Endothelial cell (in vitro differentiated cells): ENCODE results near the gene ARG2. TPM values are rescaled to one million over a fixed set of nuclear protein-coding genes. Genes with fewer than 3 reads are reported as not detected.
A peak's percentile ranks its signal among the peaks of the same experiment; 100 is the strongest.

Experiments used
- DNase-seq: peaks from one replicate; pipeline ENCODE4 v3.0.0; 2021; ENCODE audit warnings: low spot score
- H3K27ac Mint-ChIP-seq: one replicate; pipeline ENCODE4 v1.8.0; 2021; ENCODE audit warnings: mixed read lengths, inconsistent platforms; ENCODE audit not compliant: unreplicated experiment
- H3K27me3 Mint-ChIP-seq: one replicate; pipeline ENCODE4 v1.8.0; 2021; ENCODE audit warnings: mild to moderate bottlenecking, moderate library complexity, mixed read lengths, inconsistent platforms; ENCODE audit not compliant: unreplicated experiment
- H3K36me3 Mint-ChIP-seq: one replicate; pipeline ENCODE4 v1.8.0; 2021; ENCODE audit warnings: mild to moderate bottlenecking, low read depth, mixed read lengths, inconsistent platforms; ENCODE audit not compliant: unreplicated experiment
- H3K4me1 Mint-ChIP-seq: one replicate; pipeline ENCODE4 v1.8.0; 2021; ENCODE audit warnings: mild to moderate bottlenecking, mixed read lengths, inconsistent platforms; ENCODE audit not compliant: unreplicated experiment
- H3K4me3 Mint-ChIP-seq: one replicate; pipeline ENCODE4 v1.8.0; 2021; ENCODE audit warnings: mild to moderate bottlenecking, mixed read lengths, inconsistent platforms; ENCODE audit not compliant: unreplicated experiment
- H3K9me3 Mint-ChIP-seq: one replicate; pipeline ENCODE4 v1.8.0; 2021; ENCODE audit warnings: mixed read lengths, inconsistent platforms; ENCODE audit not compliant: unreplicated experiment
- total RNA-seq: library from RNA; stranded (reverse); fragmentation: NEBNext Ultra II Directional; extraction: Animal tissue kit (Norgen Biotek cat#: 25700); gene quantifications from one replicate; pipeline ENCODE4 v1.2.1, GENCODE V29; 2021; ENCODE audit not compliant: unreplicated experiment
- TF ChIP-seq, protein P1 (sequence below): fragments of 200-600 bp; sonication (generic); IDR thresholded peaks from one replicate; pipeline ENCODE4 v1.5.0; 2021; ENCODE audit warnings: antibody characterized with exemption; ENCODE audit not compliant: unreplicated experiment

ARG2 gene
- total RNA-seq, 1 donor from 2014 or later: 18.6 TPM

DNA sequence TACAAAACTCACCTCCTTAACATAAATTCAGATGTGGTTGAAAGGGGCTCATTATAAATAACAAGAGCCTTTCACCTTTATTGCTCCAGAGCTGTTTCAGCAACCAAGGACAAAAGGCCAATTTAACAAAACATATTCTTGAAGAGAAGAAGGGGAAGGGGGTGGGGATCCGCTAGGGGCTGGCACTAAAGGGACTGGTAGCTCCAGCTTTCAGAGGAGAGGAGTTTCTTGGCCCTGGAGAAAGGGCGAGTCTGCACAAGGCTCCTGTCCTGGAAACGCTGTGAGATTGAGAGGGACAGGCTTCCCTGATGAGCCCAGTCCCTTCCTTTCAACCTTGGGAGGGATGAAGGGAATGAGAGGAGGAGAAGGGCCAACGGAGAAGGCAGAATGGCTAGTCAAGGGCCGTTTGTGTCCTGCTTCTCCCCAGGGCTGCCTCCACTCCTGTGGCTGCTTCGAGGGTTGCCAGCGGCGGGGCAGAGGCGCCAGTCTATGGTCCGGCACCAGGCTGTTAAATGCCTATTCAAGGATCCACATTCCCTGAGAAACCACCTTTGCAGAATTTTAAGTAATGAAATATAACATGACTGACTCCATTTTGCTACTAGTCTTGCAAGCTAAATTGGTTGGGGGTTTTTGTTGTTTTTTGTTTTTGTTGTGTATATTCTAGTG lies 9.9 kb upstream of the ARG2 start:
- DNase-seq: no peak
- H3K4me3 Mint-ChIP-seq: no peak overlapping the region
- TF ChIP-seq, protein P1, sequence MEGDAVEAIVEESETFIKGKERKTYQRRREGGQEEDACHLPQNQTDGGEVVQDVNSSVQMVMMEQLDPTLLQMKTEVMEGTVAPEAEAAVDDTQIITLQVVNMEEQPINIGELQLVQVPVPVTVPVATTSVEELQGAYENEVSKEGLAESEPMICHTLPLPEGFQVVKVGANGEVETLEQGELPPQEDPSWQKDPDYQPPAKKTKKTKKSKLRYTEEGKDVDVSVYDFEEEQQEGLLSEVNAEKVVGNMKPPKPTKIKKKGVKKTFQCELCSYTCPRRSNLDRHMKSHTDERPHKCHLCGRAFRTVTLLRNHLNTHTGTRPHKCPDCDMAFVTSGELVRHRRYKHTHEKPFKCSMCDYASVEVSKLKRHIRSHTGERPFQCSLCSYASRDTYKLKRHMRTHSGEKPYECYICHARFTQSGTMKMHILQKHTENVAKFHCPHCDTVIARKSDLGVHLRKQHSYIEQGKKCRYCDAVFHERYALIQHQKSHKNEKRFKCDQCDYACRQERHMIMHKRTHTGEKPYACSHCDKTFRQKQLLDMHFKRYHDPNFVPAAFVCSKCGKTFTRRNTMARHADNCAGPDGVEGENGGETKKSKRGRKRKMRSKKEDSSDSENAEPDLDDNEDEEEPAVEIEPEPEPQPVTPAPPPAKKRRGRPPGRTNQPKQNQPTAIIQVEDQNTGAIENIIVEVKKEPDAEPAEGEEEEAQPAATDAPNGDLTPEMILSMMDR: no peak
- H3K27me3 Mint-ChIP-seq: peaks cover 5% of the 10 kb centered on the region
- H3K9me3 Mint-ChIP-seq: no peaks in the 10 kb centered on the region
- H3K27ac Mint-ChIP-seq: no peak overlapping the region
- H3K4me1 Mint-ChIP-seq: no peaks in the 10 kb centered on the region
- H3K36me3 Mint-ChIP-seq: no peaks in the 10 kb centered on the region

DNA sequence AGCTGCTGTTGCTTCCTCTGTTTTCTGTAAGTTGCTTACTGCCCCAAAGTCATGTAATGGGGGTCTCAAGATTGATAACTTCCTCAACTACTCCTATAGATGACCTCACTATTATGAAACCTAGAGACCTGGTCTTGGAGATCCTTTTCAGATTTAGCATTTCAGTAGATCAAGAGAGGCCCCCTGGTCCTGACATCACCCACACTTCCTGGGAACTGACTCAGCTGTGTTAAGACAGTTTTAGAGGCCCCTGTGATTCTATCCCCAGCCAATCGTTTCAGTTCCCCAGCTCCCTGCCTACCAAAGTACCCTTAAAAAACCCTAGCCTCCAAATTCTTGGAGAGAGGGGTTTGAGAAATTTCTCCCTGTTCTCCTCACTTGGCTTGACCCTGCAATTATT lies 9.2 kb upstream of the ARG2 start:
- Mint-ChIP-seq H3K27me3 (peaks cover 5% of the 10 kb centered on the region), H3K27ac (no peak overlapping the region), H3K4me1 (no peaks in the 10 kb centered on the region), H3K36me3 (no peaks in the 10 kb centered on the region), H3K9me3 (no peaks in the 10 kb centered on the region), H3K4me3 (no peak overlapping the region)
- no peak for DNase-seq
- TF ChIP-seq, protein P1: no peak

GRCh38 chr14:67618617-67619063 lies 1.1 kb upstream of the ARG2 start:
- Mint-ChIP-seq H3K27me3 (peaks cover 15% of the 10 kb centered on the region), H3K9me3 (no peaks in the 10 kb centered on the region), H3K4me1 (peaks cover 35% of the 10 kb centered on the region), H3K36me3 (no peaks in the 10 kb centered on the region), H3K27ac (peak overlapping the region; percentile 98), H3K4me3 (peak overlapping the region; percentile 72)
- TF ChIP-seq, protein P1: peak; percentile 75
- DNase-seq: peak; percentile 17

- H3K27ac Mint-ChIP-seq: peak overlapping the region; percentile 92
Observed at GRCh38 chr14:67620217-67620785, 581 bp downstream of the ARG2 start.

More at GRCh38 chr14:67620217-67620785, 581 bp downstream of the ARG2 start:
- peak overlapping the region; percentile 94 for H3K4me3 Mint-ChIP-seq
- H3K27me3 Mint-ChIP-seq: peaks cover 13% of the 10 kb centered on the region
- no peak for DNase-seq
- TF ChIP-seq, protein P1: no peak
- peaks cover 4% of the 10 kb centered on the region for H3K36me3 Mint-ChIP-seq
- H3K4me1 Mint-ChIP-seq: peaks cover 35% of the 10 kb centered on the region
- H3K9me3 Mint-ChIP-seq: no peaks in the 10 kb centered on the region
